HepG2 (cell line): ENCODE data around the gene MSANTD1. TPM values are rescaled to one million over a fixed set of nuclear protein-coding genes. Genes with fewer than 3 reads are reported as not detected.
A peak's percentile ranks its signal among the peaks of the same experiment; 100 is the strongest.

ENCODE experiments used
- ARNT2 ChIP-seq: sonication (generic); formaldehyde crosslinking; IDR thresholded peaks from 2 replicates; pipeline ENCODE4 v1.8.0; 2022; ENCODE audit warnings: mild to moderate bottlenecking, low read depth, missing genetic modification reagents, moderate library complexity
- CBX1 ChIP-seq: IDR thresholded peaks from one replicate; pipeline ENCODE4 v1.6.1; 2016; ENCODE audit warnings: antibody characterized with exemption, low read depth
- ELF1 ChIP-seq: sonication (generic); formaldehyde crosslinking; IDR thresholded peaks from 2 replicates; pipeline ENCODE4 v1.4.0; 2020; ENCODE audit warnings: missing genetic modification reagents
- GABPA ChIP-seq, 2 experiments: IDR thresholded peaks; 2 replicates each; pipeline ENCODE4 v1.6.1; 2011 to 2016; ENCODE audit warnings: low read depth in 2 of 2, low read length in 1 of 2, missing biosample characterization in 1 of 2, missing genetic modification characterization in 1 of 2
- MEIS1 ChIP-seq: sonication (generic); formaldehyde crosslinking; IDR thresholded peaks from 2 replicates; pipeline ENCODE4 v1.9.0; 2021; ENCODE audit warnings: mild to moderate bottlenecking, missing genetic modification reagents, moderate library complexity, borderline replicate concordance
- MLLT10 ChIP-seq: sonication (generic); formaldehyde crosslinking; IDR thresholded peaks from 2 replicates; pipeline ENCODE4 v1.4.0; 2020; ENCODE audit warnings: missing genetic modification reagents
- MXD3 ChIP-seq: IDR thresholded peaks from 2 replicates; pipeline ENCODE4 v1.6.1; 2016; ENCODE audit warnings: mild to moderate bottlenecking, missing biosample characterization, missing genetic modification reagents
- NFKB2 ChIP-seq: sonication (generic); formaldehyde crosslinking; IDR thresholded peaks from 2 replicates; pipeline ENCODE4 v1.4.0; 2020; ENCODE audit warnings: missing genetic modification reagents, borderline replicate concordance
- NR0B2 ChIP-seq: sonication (generic); formaldehyde crosslinking; IDR thresholded peaks from 2 replicates; pipeline ENCODE4 v1.4.0; 2020; ENCODE audit warnings: mild to moderate bottlenecking, missing genetic modification reagents
- PCBP1 ChIP-seq: fragments of 200-400 bp; formaldehyde crosslinking; IDR thresholded peaks from 2 replicates; pipeline ENCODE4 v1.6.1; 2017; ENCODE audit warnings: mild to moderate bottlenecking, low read depth, low read length, borderline replicate concordance
- RBM39 ChIP-seq: fragments of 200-400 bp; formaldehyde crosslinking; IDR thresholded peaks from one replicate; pipeline ENCODE4 v1.6.1; 2018; ENCODE audit warnings: antibody characterized with exemption, mild to moderate bottlenecking, low read depth, low read length; ENCODE audit not compliant: poor library complexity, severe bottlenecking
- SALL1 ChIP-seq: sonication (generic); formaldehyde crosslinking; IDR thresholded peaks from 2 replicates; pipeline ENCODE4 v1.8.0; 2022; ENCODE audit warnings: mild to moderate bottlenecking, missing genetic modification reagents
- SMARCC2 ChIP-seq: fragments of 450-650 bp; IDR thresholded peaks from 2 replicates; pipeline ENCODE4 v1.6.1; 2017; ENCODE audit warnings: antibody characterized with exemption, mild to moderate bottlenecking
- SPEN ChIP-seq: sonication (generic); formaldehyde crosslinking; IDR thresholded peaks from 2 replicates; pipeline ENCODE4 v1.5.1; 2020; ENCODE audit warnings: low read depth, mild to moderate bottlenecking, missing genetic modification reagents
- SUZ12 ChIP-seq: fragments of 150-350 bp; IDR thresholded peaks from 2 replicates; pipeline ENCODE4 v1.6.1; 2014; ENCODE audit warnings: low read depth, low read length
- THRA ChIP-seq: sonication (generic); formaldehyde crosslinking; IDR thresholded peaks from 2 replicates; pipeline ENCODE4 v1.4.0; 2020; ENCODE audit warnings: missing genetic modification reagents, borderline replicate concordance
- ZFX ChIP-seq: sonication (generic); formaldehyde crosslinking; IDR thresholded peaks from 2 replicates; pipeline ENCODE4 v1.4.0; 2020; ENCODE audit warnings: mild to moderate bottlenecking, low read depth, missing genetic modification reagents, moderate library complexity
- ZFY ChIP-seq: sonication (generic); formaldehyde crosslinking; IDR thresholded peaks from 2 replicates; pipeline ENCODE4 v1.4.0; 2020; ENCODE audit warnings: missing genetic modification reagents
- ZNF232 ChIP-seq: sonication (generic); formaldehyde crosslinking; IDR thresholded peaks from 2 replicates; pipeline ENCODE4 v1.4.0; 2020; ENCODE audit warnings: missing genetic modification reagents, borderline replicate concordance
- ZNF263 ChIP-seq: sonication (generic); formaldehyde crosslinking; IDR thresholded peaks from 2 replicates; pipeline ENCODE4 v1.4.0; 2020; ENCODE audit warnings: missing genetic modification reagents
- ZNF274 ChIP-seq: sonication (generic); formaldehyde crosslinking; IDR thresholded peaks from 2 replicates; pipeline ENCODE4 v1.5.1; 2020; ENCODE audit warnings: mild to moderate bottlenecking, missing genetic modification reagents
- ZNF547 ChIP-seq: sonication (generic); formaldehyde crosslinking; IDR thresholded peaks from 2 replicates; pipeline ENCODE4 v1.5.1; 2020; ENCODE audit warnings: mild to moderate bottlenecking, missing genetic modification reagents
- polyA plus RNA-seq, 8 experiments: library from polyadenylated mRNA; depleted of rRNA in 3 of 8; stranded (reverse) in 7 of 8; unstranded in 1 of 8; fragments of >200 nt; fragmentation: Illumina TruSeq in 4 of 8; extraction: Trizol in 4 of 8; gene quantifications; 2 replicates each; pipeline versions ENCODE4 v1.2.1 to v1.2.3, GENCODE V29; 2011 to 2016; ENCODE audit warnings: low read depth in 4 of 8, missing spikeins in 1 of 8, mixed read lengths in 1 of 8; ENCODE audit not compliant: insufficient read depth in 1 of 8
- total RNA-seq, 5 experiments: library from RNA; depleted of rRNA; stranded (reverse); fragments of >200 nt; fragmentation: Illumina TruSeq; extraction: Trizol; gene quantifications; 2 replicates each; pipeline ENCODE4 v1.2.3, GENCODE V29; 2016; ENCODE audit warnings: low read depth in 1 of 5
- TF ChIP-seq, protein P1 (sequence below): sonication (generic); formaldehyde crosslinking; IDR thresholded peaks from 2 replicates; pipeline ENCODE4 v1.8.0; 2022; ENCODE audit warnings: mild to moderate bottlenecking, missing genetic modification reagents, moderate library complexity

Gene MSANTD1
- total and polyA plus RNA-seq, 2 of the 13 experiments (the other 11 are each of a cell fraction or from before 2014, with no cell fraction given) = 0.22 to 0.40 TPM

GRCh38 chr4:3250438-3250955 is 1.5 kb downstream of the MSANTD1 start (continued):
- no peak for TF ChIP-seq THRA
- 0 out of 2 replicates have a peak, but pooled peaks have one; percentile 45 for TF ChIP-seq ZNF547 (CRISPR knock-in tag)
- peak; percentile 40; the same call in 1 of the 2 replicates for TF ChIP-seq ZFY (CRISPR knock-in tag)
- TF ChIP-seq GABPA (IDR thresholded peaks at IDR 0.05; ENCODE audit: low read depth, low read length) = no peak
- no peak for TF ChIP-seq GABPA (CRISPR knock-in tag; IDR thresholded peaks at IDR 0.05; ENCODE audit: low read depth)
- 0 out of 2 replicates have a peak, but pooled peaks have one; percentile 16 for TF ChIP-seq ZNF263 (CRISPR knock-in tag)
- no peak for TF ChIP-seq ZNF232 (CRISPR knock-in tag)
- TF ChIP-seq MLLT10 (CRISPR knock-in tag) = no peak
- no peak for TF ChIP-seq NR0B2
- no peak for TF ChIP-seq SMARCC2
- 0 out of 2 replicates have a peak, but pooled peaks have one; percentile 37 for TF ChIP-seq ARNT2
- no peak for TF ChIP-seq SUZ12
- no peak for TF ChIP-seq RBM39
- TF ChIP-seq, protein P1, sequence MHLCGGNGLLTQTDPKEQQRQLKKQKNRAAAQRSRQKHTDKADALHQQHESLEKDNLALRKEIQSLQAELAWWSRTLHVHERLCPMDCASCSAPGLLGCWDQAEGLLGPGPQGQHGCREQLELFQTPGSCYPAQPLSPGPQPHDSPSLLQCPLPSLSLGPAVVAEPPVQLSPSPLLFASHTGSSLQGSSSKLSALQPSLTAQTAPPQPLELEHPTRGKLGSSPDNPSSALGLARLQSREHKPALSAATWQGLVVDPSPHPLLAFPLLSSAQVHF (CRISPR knock-in tag) = no peak
- TF ChIP-seq SALL1 = no peak
- TF ChIP-seq ZNF274 (CRISPR knock-in tag) = 0 out of 2 replicates have a peak, but pooled peaks have one; percentile 24
- TF ChIP-seq NFKB2 (CRISPR knock-in tag) = 0 out of 2 replicates have a peak, but pooled peaks have one; percentile 6
- TF ChIP-seq SPEN (CRISPR knock-in tag) = peak; percentile 65
- TF ChIP-seq CBX1 = no peak
- TF ChIP-seq ZFX (CRISPR knock-in tag) = no peak
- TF ChIP-seq PCBP1 = 0 out of 2 replicates have a peak, but pooled peaks have one; percentile 51
- 0 out of 2 replicates have a peak, but pooled peaks have one; percentile 32 for TF ChIP-seq MEIS1
- no peak; the same call in 1 of the 2 replicates for TF ChIP-seq MXD3 (CRISPR knock-in tag)
- no peak for TF ChIP-seq ELF1
